H1 (cell line): ENCODE measurements around the gene VAV2. TPM values are rescaled to one million over a fixed set of nuclear protein-coding genes. Genes with fewer than 3 reads are reported as not detected.

Experiments used
- BACH1 ChIP-seq: IDR thresholded peaks from 2 replicates; pipeline ENCODE4 v1.6.1; 2012; ENCODE audit warnings: low read length, improper control_type of control experiment
- BCL11A ChIP-seq, 2 experiments: IDR thresholded peaks; one replicate each; pipeline ENCODE4 v1.6.1; 2011; ENCODE audit warnings: low read depth in 2 of 2, low read length in 2 of 2, mild to moderate bottlenecking in 2 of 2
- CBX5 ChIP-seq: fragments of 300-800, 300-1000 bp; sonication (generic); IDR thresholded peaks from 2 replicates; pipeline ENCODE4 v1.7.1; 2016; ENCODE audit warnings: antibody characterized with exemption, low read length, low read depth
- CEBPB ChIP-seq: IDR thresholded peaks from 2 replicates; pipeline ENCODE4 v1.6.1; 2012; ENCODE audit warnings: low read depth, low read length
- EGR1 ChIP-seq: IDR thresholded peaks from 2 replicates; pipeline ENCODE4 v1.6.1; 2011; ENCODE audit warnings: low read depth, low read length, borderline replicate concordance
- EZH2 ChIP-seq: fragments of 200-600 bp; sonication (generic); IDR thresholded peaks from 2 replicates; pipeline ENCODE4 v1.7.1; 2012; ENCODE audit warnings: low read depth, mild to moderate bottlenecking, moderate library complexity, low read length, inconsistent platforms; ENCODE audit not compliant: severe bottlenecking
- GABPA ChIP-seq: IDR thresholded peaks from 2 replicates; pipeline ENCODE4 v1.6.1; 2011; ENCODE audit warnings: mild to moderate bottlenecking, low read length, moderate library complexity, borderline replicate concordance; ENCODE audit not compliant: insufficient read depth
- KDM5A ChIP-seq: fragments of 200-600 bp; IDR thresholded peaks from 2 replicates; pipeline ENCODE4 v1.7.1; 2012; ENCODE audit warnings: mild to moderate bottlenecking, low read length, inconsistent platforms, mixed read lengths
- POLR2A ChIP-seq, 2 experiments: IDR thresholded peaks; 1 replicate in 1 of 2; 2 replicates in 1 of 2; pipeline ENCODE4 v1.6.1; 2011; ENCODE audit warnings: low read depth in 2 of 2, low read length in 2 of 2, mild to moderate bottlenecking in 2 of 2; ENCODE audit errors: control extremely low read depth in 1 of 2
- SAP30 ChIP-seq: fragments of 300-600 bp; sonication (generic); IDR thresholded peaks from 2 replicates; pipeline ENCODE4 v1.7.1; 2012; ENCODE audit warnings: low read length, moderate library complexity, mild to moderate bottlenecking, inconsistent platforms; ENCODE audit not compliant: insufficient read depth, insufficient replicate concordance
- SRF ChIP-seq: IDR thresholded peaks from 2 replicates; pipeline ENCODE4 v1.6.1; 2011; ENCODE audit warnings: mild to moderate bottlenecking, low read depth, low read length, moderate library complexity
- TBP ChIP-seq: IDR thresholded peaks from 2 replicates; pipeline ENCODE4 v1.6.1; 2011; ENCODE audit warnings: low read depth, low read length, improper control_type of control experiment
- polyA plus RNA-seq, 7 experiments: library from polyadenylated mRNA; depleted of rRNA in 3 of 7; stranded (reverse) in 5 of 7; unstranded in 2 of 7; fragments of >200 nt in 5 of 7; fragments of 200-250 nt in 2 of 7; gene quantifications; 1 replicate in 5 of 7; 2 replicates in 1 of 7; 4 replicates in 1 of 7; pipeline versions ENCODE4 v1.2.1 to v1.2.3, GENCODE V29; 2011 to 2013; ENCODE audit warnings: missing spikeins in 2 of 7, mixed read lengths in 2 of 7
- total RNA-seq: library from RNA; stranded (reverse); fragmentation: NEBNext Ultra II Directional; extraction: Animal tissue kit (Norgen Biotek cat#: 25700); gene quantifications from 2 replicates; pipeline ENCODE4 v1.2.1, GENCODE V29; 2021
- TF ChIP-seq, protein P1 (sequence below), 3 experiments: IDR thresholded peaks; 1 replicate in 2 of 3; 2 replicates in 1 of 3; pipeline versions ENCODE4 v1.5.1 to v1.6.1; 2011; ENCODE audit warnings: low read length in 3 of 3, mild to moderate bottlenecking in 3 of 3, inconsistent platforms in 2 of 3, low read depth in 1 of 3, moderate library complexity in 1 of 3; ENCODE audit not compliant: insufficient read depth in 1 of 3; ENCODE audit errors: control extremely low read depth in 1 of 3
- TF ChIP-seq, protein P2 (sequence below): IDR thresholded peaks from 2 replicates; pipeline ENCODE4 v1.6.1; 2011; ENCODE audit warnings: low read depth, mild to moderate bottlenecking, low read length; ENCODE audit not compliant: insufficient read depth
- TF ChIP-seq, protein P3 (sequence below): IDR thresholded peaks from 2 replicates; pipeline ENCODE4 v1.6.1; 2012; ENCODE audit warnings: inconsistent platforms

The VAV2 gene
- total and polyA plus RNA-seq, 2 of the 8 experiments (the other 6 are each of a cell fraction or from before 2014, with no cell fraction given): 13.6 to 37.6 TPM

DNA sequence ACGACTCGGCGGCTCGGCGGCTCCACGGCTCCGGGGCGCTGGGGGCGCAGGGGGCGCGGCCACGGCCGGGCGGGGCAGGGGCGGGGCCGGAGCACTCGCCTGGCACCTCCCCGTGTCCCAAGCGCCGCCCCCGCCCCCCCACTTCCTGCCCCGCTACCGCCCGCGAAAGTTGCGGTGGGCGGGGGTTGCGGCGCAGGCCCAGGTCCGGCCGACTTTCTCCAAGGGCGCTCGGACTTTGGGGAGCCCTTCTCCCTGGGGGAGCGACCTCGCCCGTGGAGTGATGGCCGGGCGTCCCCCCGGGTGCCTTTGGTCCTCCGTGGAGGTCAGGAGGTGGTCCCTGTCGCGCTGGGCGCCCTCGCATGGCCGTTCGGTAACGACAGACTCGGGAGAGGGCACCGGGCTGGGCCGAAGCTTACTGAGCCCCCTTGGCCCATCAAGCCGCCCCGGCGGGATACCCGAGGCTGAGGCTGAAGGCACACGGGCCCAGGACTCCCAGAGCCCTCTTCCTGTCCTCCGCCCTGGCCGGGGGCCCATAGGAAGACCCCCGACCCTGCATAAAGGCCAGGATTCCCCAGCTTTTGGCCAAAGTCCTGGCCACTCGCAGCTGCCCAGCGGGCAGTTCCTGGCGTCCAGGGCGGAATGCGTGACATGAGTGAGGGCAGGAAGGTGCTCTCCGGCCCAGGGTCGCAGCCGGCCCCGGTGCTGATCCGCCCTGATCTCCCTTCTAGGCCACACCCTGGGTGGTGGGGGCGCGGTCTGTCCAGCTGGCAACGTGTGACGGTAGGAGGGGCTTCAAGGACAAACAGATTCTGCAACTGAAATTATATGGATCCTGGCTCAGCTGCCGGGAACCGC lies 883 bp upstream of the VAV2 start (continued):
- TF ChIP-seq, protein P1, sequence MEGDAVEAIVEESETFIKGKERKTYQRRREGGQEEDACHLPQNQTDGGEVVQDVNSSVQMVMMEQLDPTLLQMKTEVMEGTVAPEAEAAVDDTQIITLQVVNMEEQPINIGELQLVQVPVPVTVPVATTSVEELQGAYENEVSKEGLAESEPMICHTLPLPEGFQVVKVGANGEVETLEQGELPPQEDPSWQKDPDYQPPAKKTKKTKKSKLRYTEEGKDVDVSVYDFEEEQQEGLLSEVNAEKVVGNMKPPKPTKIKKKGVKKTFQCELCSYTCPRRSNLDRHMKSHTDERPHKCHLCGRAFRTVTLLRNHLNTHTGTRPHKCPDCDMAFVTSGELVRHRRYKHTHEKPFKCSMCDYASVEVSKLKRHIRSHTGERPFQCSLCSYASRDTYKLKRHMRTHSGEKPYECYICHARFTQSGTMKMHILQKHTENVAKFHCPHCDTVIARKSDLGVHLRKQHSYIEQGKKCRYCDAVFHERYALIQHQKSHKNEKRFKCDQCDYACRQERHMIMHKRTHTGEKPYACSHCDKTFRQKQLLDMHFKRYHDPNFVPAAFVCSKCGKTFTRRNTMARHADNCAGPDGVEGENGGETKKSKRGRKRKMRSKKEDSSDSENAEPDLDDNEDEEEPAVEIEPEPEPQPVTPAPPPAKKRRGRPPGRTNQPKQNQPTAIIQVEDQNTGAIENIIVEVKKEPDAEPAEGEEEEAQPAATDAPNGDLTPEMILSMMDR (IDR thresholded peaks at IDR 0.05; ENCODE audit: control extremely low read depth in 1 of 3, insufficient read depth in 1 of 3, low read depth in 1 of 3, low read length in 3 of 3): peak in 2 of 3 experiments; percentile 12 to 22; a peak in 2 of 4 replicates
- TF ChIP-seq TBP (no peak), CBX5 (no peak), BACH1 (peak; percentile 47; the same call in 1 of the 2 replicates), SRF (no peak), KDM5A (no peak), EGR1 (no peak), BCL11A (IDR thresholded peaks at IDR 0.05; ENCODE audit: low read depth in 2 of 2, low read length in 2 of 2) (no peak), SAP30 (no peak), GABPA (no peak), POLR2A (IDR thresholded peaks at IDR 0.05; ENCODE audit: control extremely low read depth in 1 of 2, low read depth in 2 of 2, low read length in 2 of 2) (no peak), EZH2 (no peak), CEBPB (no peak)
- TF ChIP-seq, protein P2, sequence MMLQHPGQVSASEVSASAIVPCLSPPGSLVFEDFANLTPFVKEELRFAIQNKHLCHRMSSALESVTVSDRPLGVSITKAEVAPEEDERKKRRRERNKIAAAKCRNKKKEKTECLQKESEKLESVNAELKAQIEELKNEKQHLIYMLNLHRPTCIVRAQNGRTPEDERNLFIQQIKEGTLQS: no peak
- TF ChIP-seq, protein P3, sequence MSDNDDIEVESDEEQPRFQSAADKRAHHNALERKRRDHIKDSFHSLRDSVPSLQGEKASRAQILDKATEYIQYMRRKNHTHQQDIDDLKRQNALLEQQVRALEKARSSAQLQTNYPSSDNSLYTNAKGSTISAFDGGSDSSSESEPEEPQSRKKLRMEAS: peak; percentile 7; the same call in 1 of the 2 replicates
- TF ChIP-seq, all 59 proteins: peak for 8
